Measurements from ENCODE around the gene ART5. TPM values are rescaled to one million over a fixed set of nuclear protein-coding genes. Genes with fewer than 3 reads are reported as not detected.

Gene ART5
- total RNA-seq (2022; extraction: Qiagen RNA extraction; ENCODE audit: low read depth): 0.17 to 0.32 TPM (median 0.29 TPM) in 5 replicates

DNA sequence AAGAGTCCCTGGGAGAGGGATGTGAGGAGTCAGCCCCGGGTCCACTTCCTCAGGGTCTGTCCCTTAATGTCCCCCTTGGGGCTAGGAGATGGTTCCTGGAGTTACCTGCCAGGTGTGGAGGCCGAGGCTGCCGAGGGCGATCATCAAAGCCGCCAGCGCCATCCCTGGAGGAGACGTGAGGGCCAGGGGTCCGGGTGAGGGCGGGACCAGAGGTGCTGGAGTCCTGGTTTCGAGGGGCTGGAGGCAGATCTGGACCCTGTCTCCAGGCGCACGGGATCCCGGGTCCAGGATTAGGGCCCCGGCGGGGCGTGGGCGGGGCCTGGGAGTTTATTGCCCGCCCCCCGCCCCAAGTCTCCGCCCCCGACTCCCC lies at the start of gene ART5:
Gene ART5 (minus strand): TSS at position 292 of the 370 bp plus-strand sequence. CDS start 130 bp downstream, at position 162.

DNA sequence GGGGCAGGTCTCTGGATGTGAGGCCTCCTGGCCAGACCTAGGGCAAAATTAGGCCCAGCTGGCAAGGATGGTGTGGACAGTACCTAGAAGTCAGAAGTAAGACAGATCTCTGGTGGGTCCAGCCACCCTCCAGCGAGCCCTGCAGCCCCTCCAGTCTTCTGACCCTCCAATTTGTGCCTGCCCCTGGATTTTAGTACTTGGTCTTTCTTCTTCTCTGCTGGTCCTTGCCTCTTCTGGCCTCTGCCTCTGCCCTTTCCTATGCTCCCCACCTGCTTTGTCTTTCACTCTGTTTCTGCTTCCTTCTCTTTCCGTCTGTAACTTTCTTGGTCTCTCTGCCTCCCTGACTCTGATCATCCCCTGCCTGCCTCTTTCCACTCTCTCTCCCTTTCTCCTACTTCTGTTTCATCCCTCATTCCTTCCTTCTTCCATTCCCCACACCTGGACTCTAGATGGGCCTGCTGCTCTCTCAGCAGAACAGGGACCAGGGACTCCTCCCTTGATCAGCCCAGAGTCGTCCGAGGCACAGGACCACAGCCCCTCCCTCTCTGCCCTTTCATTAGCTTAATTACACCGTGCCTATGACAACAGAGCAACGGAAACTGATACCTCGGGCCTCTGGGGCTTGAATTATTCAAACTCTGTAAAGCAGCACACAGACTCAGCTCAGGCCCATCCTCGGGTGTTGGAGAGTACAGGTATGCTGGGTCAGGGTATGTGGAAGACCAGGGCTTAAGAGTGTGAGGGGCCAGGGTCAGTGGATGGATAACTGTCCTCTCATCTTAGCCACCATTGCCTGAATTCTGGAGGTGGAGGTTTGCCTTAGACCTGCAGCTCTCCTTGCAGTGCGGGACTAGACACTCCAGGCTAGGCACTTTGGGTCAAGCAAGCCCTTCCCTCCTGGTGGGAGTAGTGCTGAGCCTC lies 29.8 kb upstream of the ART5 start, which contains the start of gene CHRNA10:
Gene CHRNA10 (minus strand): TSS at position 51 of the 921 bp plus-strand sequence. CDS start 72 bp downstream, outside the sequence.

DNA sequence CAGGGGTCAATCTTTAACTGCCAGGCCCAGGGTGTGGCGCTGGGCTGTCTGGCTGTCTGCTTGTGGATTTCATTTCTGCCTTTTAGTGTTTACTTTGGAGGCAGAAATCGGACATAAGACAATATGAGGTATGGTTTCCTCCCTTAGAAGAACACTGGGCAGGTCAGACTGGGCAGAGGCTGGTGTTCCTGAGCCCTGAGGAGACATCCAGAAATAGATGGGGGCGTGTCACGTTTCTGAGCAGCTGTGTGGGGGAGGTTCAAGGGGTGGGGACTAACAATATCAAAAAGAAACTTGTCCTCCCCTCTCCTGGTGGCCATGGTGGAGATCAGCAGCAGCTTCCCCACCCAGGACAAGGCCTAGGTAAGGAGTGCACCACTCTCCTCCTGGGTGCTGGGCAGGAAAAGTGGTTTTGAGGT lies 3.0 kb upstream of the ART5 start, which contains the start of gene ART1:
Gene ART1 (plus strand): TSS at position 312 of the 419 bp plus-strand sequence. CDS start 14,086 bp downstream, outside the sequence.

Other genes starting within 250 kb of the ART5 start
- gene ART1, start 3.1 kb upstream of the ART5 start, total RNA-seq (2022; extraction: Qiagen RNA extraction; ENCODE audit: low read depth): not detected in 5 replicates
- 0.78 to 1.8 TPM (median 1.1 TPM) in 5 replicates for gene CHRNA10, start 29.4 kb upstream of the ART5 start, total RNA-seq (2022; extraction: Qiagen RNA extraction; ENCODE audit: low read depth)
- 60.5 to 65.7 TPM (median 63.0 TPM) in 5 replicates for gene NUP98, start 155.6 kb upstream of the ART5 start, total RNA-seq (2022; extraction: Qiagen RNA extraction; ENCODE audit: low read depth)
- 17.8 to 25.0 TPM (median 23.2 TPM) in 5 replicates for gene PGAP2, start 166.6 kb upstream of the ART5 start, total RNA-seq (2022; extraction: Qiagen RNA extraction; ENCODE audit: low read depth)
- 85.4 to 112 TPM (median 111 TPM) in 5 replicates for gene RHOG, start 199.0 kb upstream of the ART5 start, total RNA-seq (2022; extraction: Qiagen RNA extraction; ENCODE audit: low read depth)
- gene STIM1, start 213.7 kb upstream of the ART5 start, total RNA-seq (2022; extraction: Qiagen RNA extraction; ENCODE audit: low read depth): 23.2 to 27.3 TPM (median 24.9 TPM) in 5 replicates